ENCODE data around the gene NCKAP5.

GRCh38 chr2:133552821-133553220, 15.4 kb downstream of the NCKAP5 start:
- TF ChIP-seq CTCF (IDR thresholded peaks at IDR 0.05; ENCODE audit: control extremely low read depth in 1 of 3, insufficient read depth in 1 of 3, low read depth in 1 of 3, low read length in 3 of 3) (no peak), POLR2A (IDR thresholded peaks at IDR 0.05; ENCODE audit: control extremely low read depth in 1 of 2, low read depth in 2 of 2, low read length in 2 of 2) (no peak), POLR2AphosphoS5 (IDR thresholded peaks at IDR 0.05; ENCODE audit: low read depth, low read length) (no peak), NANOG (IDR thresholded peaks at IDR 0.05; ENCODE audit: insufficient read depth, low read depth, low read length, poor library complexity, severe bottlenecking) (no peak), USF2 (IDR thresholded peaks at IDR 0.05; ENCODE audit: low read length) (no peak), TEAD4 (IDR thresholded peaks at IDR 0.05; ENCODE audit: low read depth, low read length) (no peak), TAF1 (IDR thresholded peaks at IDR 0.05; ENCODE audit: low read depth, low read length) (no peak), CBX5 (IDR thresholded peaks at IDR 0.05; ENCODE audit: low read depth, low read length) (no peak), SP1 (IDR thresholded peaks at IDR 0.05; ENCODE audit: low read depth, low read length) (no peak), EGR1 (IDR thresholded peaks at IDR 0.05; ENCODE audit: borderline replicate concordance, low read depth, low read length) (no peak), JUND (IDR thresholded peaks at IDR 0.05; ENCODE audit: low read length) (no peak), HDAC2 (IDR thresholded peaks at IDR 0.05; ENCODE audit: borderline replicate concordance in 1 of 2, low read depth in 2 of 2, low read length in 2 of 2) (no peak)
